GM21515 (cell line): ENCODE measurements around the gene MOB3B.

Experiments used
- ATAC-seq: cut with Tn5 transposase; IDR thresholded peaks from one replicate; pipeline ENCODE4 v1.9.1; 2021; ENCODE audit not compliant: unreplicated experiment

Gene MOB3B

DNA sequence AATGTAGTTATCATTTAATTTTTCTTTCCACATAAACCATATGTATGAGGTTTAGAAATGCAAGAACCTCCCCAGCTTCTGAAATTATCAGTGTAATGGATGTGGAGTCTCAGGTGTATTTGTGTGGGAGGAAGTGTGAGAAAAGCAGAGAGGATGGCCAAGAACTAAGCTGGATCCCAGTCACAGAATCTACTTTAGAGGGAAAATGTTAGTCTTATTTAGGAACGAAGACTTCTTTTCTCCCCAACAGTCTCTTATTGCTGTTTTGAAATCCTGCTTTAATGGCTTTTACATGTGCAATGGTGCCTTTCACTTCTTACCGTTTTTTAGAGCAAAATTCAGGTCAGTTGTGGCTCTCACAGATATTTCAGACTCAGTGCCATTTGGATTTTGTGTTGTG is 235.6 kb downstream of the MOB3B start:
- ATAC-seq = no peak

DNA sequence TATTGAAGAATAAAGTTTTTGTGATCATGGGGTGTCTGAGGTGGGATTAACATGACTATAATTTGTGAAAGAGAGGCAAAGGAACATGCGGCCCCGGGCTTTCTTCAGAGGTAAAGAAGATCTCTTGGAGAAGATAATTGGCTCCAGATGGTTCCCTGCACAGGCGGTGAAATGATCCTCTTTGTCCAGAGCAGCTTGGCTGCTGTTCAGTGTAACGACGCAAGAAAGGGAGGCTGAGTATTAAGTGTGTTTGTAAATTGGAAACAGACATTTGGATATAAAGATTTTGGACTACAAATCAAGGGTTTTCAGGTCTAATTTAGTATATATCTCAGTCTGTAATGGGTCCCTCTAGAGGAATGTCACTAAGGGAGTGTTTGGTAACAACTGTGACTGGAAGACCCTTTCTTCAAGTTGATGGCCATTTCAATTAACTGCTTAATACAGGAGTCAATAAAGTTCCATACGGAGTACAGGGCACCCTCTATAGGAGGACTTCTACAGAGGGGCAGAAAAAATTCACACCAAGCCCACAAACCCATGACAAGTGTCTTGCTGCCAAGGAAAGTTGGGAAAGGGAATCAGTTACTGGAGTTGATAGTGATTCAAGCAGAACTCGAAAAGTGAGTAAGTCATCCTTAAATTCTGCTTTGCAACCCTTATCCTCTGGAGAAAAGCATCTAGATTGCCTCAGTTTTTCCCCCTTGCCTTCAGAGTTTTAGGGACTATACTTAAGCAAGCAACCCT is 236.8 kb downstream of the MOB3B start:
- no peak for ATAC-seq

DNA sequence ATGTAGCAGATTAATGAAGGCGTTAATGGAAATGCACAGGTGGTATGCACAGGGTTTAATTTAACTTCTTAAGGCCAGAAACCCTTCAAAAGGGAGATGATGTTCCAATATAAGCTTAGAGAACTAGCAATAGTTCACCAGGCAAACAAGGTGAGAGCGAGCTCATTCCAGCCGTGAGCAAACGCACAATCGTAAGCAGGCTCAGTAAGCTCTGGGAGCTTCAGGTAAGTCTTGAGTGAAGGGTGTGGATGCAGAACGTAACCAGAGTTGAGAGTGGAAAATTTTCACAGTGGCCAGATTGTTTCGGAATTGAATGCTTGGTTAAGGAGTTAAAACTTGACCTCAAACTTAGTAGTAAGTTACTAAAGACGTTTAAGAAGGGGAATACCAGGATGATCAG is 238.3 kb downstream of the MOB3B start:
- no peak for ATAC-seq

DNA sequence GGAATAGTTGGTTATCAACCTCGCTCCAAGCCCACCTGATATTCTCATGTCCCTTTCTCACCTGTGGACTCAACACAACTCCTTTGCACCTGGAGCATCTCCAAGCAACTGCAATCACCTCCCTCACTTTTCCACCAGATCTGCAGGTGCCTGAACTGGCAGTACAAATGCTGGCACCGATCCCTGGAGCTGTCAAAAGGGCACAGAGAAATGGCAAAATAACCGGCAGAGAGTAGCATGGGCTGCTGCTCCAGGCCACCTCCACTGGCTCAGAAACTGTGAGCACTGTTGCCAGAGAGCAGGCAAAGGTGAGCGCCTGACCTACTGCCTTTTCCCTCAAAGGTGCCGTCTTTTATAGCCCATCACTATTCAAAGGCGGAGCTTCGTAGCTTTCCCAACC is 247.3 kb downstream of the MOB3B start:
- ATAC-seq = no peak

DNA sequence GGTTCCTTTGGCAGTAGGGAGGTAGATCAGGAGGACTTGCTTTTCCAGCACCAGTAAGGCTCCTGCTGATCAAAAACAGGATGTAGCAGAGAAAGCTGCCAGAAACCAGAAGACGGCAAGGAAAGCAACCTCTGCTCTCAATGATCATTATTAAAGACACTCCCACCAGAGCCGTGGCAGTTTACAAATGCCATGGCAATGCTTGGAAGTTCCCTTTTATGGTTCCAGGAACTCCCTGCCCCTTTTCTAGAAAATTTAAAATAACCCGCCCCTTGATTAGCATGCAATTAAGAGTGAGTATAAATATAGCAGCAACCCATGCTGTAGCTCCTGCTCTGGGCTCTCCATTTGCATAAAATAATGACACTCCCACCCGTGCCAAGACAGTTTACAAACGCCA is 248.8 kb downstream of the MOB3B start:
- ATAC-seq = no peak

DNA sequence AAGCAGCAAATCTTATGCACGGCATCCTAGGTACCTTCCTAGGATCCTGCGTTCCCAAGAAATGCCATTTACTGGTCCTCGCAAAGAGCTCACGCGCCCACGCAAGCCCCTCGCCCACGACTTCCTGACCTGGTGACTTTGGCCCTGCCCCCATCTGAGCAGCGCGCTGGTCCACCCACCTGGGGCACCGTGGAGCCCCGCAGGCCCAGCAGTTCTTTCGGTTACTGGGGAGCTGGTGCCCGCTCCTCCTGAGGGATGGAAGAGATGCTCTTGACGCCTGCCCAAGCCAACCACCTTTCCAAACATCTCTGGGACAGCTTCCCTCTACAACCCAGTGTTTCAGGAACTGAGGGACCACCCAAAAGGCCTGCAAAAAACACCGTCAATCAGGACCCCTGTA is 249.4 kb downstream of the MOB3B start:
- ATAC-seq = no peak

DNA sequence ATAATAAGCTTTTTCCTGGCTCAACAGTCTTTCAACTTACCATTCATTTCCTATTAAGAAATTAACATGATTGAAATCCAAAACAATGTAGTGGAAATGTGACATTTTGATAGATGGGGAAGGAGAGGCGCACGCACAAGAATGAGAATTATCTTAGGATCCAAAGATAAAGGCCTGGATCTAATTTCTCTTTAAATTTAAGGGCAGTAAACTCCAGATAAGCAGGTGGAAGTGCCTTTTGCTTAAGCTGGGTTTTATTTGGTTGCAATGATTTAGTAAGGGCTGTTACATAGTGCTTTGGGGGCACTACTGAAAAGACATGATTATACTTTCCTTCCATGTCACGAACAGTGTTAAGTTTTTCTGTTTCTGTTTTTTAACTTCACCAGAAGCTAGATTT is 250.0 kb downstream of the MOB3B start:
- no peak for ATAC-seq

DNA sequence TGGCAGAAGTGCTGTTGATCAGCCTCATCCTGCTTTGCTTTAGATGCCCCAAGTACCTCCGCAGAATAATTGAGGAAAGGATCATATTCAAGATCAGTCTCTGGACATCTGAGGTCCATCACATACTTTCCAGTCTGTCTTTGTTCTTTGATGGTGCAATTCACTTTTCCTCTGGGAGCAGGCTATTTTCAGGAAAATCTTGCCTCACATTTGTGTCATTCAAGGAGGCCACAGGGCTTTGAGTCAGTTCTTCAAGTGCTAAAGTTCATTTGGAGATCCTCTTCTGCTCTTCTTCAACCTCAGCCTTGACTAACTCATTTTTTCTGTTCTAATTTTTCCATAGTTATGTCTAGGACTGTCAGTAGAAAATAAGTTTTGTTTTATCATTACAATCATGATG is 251.2 kb downstream of the MOB3B start:
- ATAC-seq = no peak

DNA sequence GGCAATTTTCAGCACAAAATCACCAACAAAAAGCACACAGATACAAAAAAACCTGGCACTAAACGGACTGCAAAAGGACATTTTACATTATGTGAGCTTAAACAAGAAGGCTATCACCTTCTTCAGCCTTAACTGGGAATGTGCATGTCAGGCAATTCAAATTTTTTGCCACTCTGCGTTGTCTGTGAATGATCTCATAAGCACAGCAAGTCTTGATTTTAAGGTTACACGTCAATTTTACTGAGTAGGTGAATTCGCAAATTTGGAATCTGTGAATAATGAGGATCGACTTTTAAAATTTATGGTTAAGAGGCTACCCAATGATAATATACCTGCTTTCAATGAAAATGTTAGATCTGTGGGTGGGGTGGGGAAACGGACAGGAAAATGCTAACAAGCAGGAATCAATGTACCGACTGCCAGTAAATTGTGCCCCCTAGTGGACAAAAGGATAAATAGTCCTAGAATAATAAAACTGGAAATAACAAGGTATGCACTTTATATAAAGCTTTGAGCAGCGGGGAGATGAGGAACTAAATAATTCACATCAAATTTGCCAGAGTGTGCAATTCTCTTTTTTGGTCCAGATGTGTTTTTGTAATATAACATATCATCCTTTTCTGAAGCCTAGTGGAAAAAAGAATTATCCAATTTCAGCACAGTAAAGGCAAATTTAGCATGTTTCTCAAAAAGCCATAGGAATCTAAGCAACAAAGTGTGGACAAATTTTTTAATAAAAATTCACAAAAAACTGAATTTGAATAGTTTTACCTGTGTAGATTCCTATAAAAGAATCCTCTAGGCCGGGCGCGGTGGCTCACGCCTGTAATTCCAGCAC is 253.2 kb downstream of the MOB3B start:
- ATAC-seq = no peak
